HCT116 (cell line): Measurements from ENCODE around the gene TRPC6. TPM values are rescaled to one million over a fixed set of nuclear protein-coding genes. Genes with fewer than 3 reads are reported as not detected.

Source experiments
- ATAC-seq: fragments of 200-7000 bp; cut with Tn5 transposase; 2 replicates; pipeline ENCODE4 v1.9.1; 2020; ENCODE audit warnings: mild to moderate bottlenecking, moderate library complexity
- BruUV-seq: library from RNA; stranded (reverse); fragments of 400-500 nt; replicated peaks from 2 replicates; lab custom pipeline; 2021; lab: Mats Ljungman, UMichigan
- CTCF ChIA-PET: fragments of 300-600 bp; sonication (Branson Sonifier 250); formaldehyde crosslinking; loops from one replicate; lab custom pipeline; 2021; ENCODE audit warnings: antibody characterized with exemption; lab: Charles Lee
- POLR2A ChIA-PET: fragments of 300-600, 350-600 bp; sonication (Branson Sonifier 250); formaldehyde crosslinking; loops from one replicate; lab custom pipeline; 2021; ENCODE audit warnings: antibody characterized with exemption; lab: Charles Lee
- RAD21 ChIA-PET, 2 experiments: fragments of 300-600 bp; sonication (Branson Sonifier 250); formaldehyde crosslinking; loops; one replicate each; lab custom pipeline; 2023; ENCODE audit warnings: low total read pairs in 2 of 2; ENCODE audit not compliant: uncharacterized antibody in 2 of 2, unreplicated experiment in 2 of 2, low non-redundant PET in 1 of 2; lab: Charles Lee
- DNase-seq: peaks from one replicate; pipeline ENCODE4 v3.0.0-alpha.2; 2010; ENCODE audit warnings: low read depth, low spot score
- H2AFZ ChIP-seq: fragments of 200-600 bp; shearing (Covaris generic), sonication (generic); 2 replicates; pipeline ENCODE4 v1.6.1; 2017; ENCODE audit warnings: low read depth, mixed run types, mixed read lengths, antibody characterized with exemption, low read length; ENCODE audit not compliant: poor library complexity, severe bottlenecking
- H3K27ac ChIP-seq: 2 replicates; pipeline ENCODE4 v1.5.1; 2012; ENCODE audit warnings: low read depth, low read length
- H3K27me3 ChIP-seq: fragments of 200-600 bp; sonication (generic); 2 replicates; pipeline ENCODE4 v1.6.1; 2016; ENCODE audit warnings: mixed run types, low read length, mixed read lengths; ENCODE audit not compliant: insufficient read depth
- H3K36me3 ChIP-seq, 2 experiments: fragments of 200-500 bp in 1 of 2; fragments of 200-600 bp in 1 of 2; sonication (Bioruptor generic) in 1 of 2; sonication (generic) in 1 of 2; 2 replicates each; pipeline versions ENCODE4 v1.5.1 to v1.6.1; 2014 to 2016; ENCODE audit warnings: low read length in 2 of 2, inconsistent platforms in 1 of 2, mixed read lengths in 1 of 2, mixed run types in 1 of 2; ENCODE audit not compliant: insufficient read depth in 2 of 2, control insufficient read depth in 1 of 2
- H3K4me1 ChIP-seq, 2 experiments: fragments of 200-600 bp in 1 of 2; sonication (generic) in 1 of 2; 2 replicates each; pipeline versions ENCODE4 v1.5.1 to v1.6.1; 2012 to 2017; ENCODE audit warnings: low read length in 2 of 2, inconsistent platforms in 1 of 2, mild to moderate bottlenecking in 1 of 2, mixed read lengths in 1 of 2, mixed run types in 1 of 2, moderate library complexity in 1 of 2; ENCODE audit not compliant: insufficient read depth in 2 of 2, control insufficient read depth in 1 of 2
- H3K4me2 ChIP-seq: fragments of 200-600 bp; sonication (generic); 2 replicates; pipeline ENCODE4 v1.6.1; 2017; ENCODE audit warnings: mixed run types, low read length, mixed read lengths
- H3K4me3 ChIP-seq, 2 experiments: fragments of 200-600 bp in 1 of 2; sonication (generic) in 1 of 2; replicated peaks in 1 of 2; 2 replicates each; pipeline ENCODE4 v1.5.1; 2011 to 2016; ENCODE audit warnings: low read length in 2 of 2, control low read depth in 1 of 2, low read depth in 1 of 2, mild to moderate bottlenecking in 1 of 2, mixed read lengths in 1 of 2, mixed run types in 1 of 2
- H3K79me2 ChIP-seq: fragments of 200-600 bp; sonication (generic); 2 replicates; pipeline ENCODE4 v1.6.1; 2017; ENCODE audit warnings: mild to moderate bottlenecking, mixed run types, low read length, moderate library complexity, mixed read lengths; ENCODE audit not compliant: insufficient read depth
- H3K9ac ChIP-seq: fragments of 200-600 bp; sonication (generic); 2 replicates; pipeline ENCODE4 v1.6.1; 2016; ENCODE audit warnings: low read length, mixed read lengths
- H3K9me2 ChIP-seq: fragments of 200-600 bp; sonication (generic), shearing (Covaris generic); 2 replicates; pipeline ENCODE4 v1.6.1; 2017; ENCODE audit warnings: mixed run types, mild to moderate bottlenecking, moderate library complexity; ENCODE audit not compliant: insufficient read depth
- H3K9me3 ChIP-seq, 2 experiments: fragments of 200-500 bp in 1 of 2; fragments of 200-600 bp in 1 of 2; sonication (Bioruptor generic) in 1 of 2; sonication (generic) in 1 of 2; 2 replicates each; pipeline ENCODE4 v1.6.1; 2014 to 2017; ENCODE audit warnings: low read length in 2 of 2, mixed read lengths in 2 of 2, inconsistent platforms in 1 of 2, low read depth in 1 of 2, mild to moderate bottlenecking in 1 of 2, mixed run types in 1 of 2, moderate library complexity in 1 of 2; ENCODE audit not compliant: control insufficient read depth in 1 of 2, insufficient read depth in 1 of 2
- H4K20me1 ChIP-seq: fragments of 200-600 bp; sonication (generic), shearing (Covaris generic); 2 replicates; pipeline ENCODE4 v1.6.1; 2017; ENCODE audit warnings: mixed run types, mild to moderate bottlenecking, moderate library complexity; ENCODE audit not compliant: insufficient read depth
- CEBPB ChIP-seq: IDR thresholded peaks from 2 replicates; pipeline ENCODE4 v1.6.1; 2012; ENCODE audit warnings: low read depth
- ELF1 ChIP-seq: IDR thresholded peaks from 2 replicates; pipeline ENCODE4 v1.6.1; 2012; ENCODE audit warnings: low read depth, borderline replicate concordance
- EZH2 ChIP-seq: fragments of 200-600 bp; sonication (generic); IDR thresholded peaks from 2 replicates; pipeline ENCODE4 v1.6.1; 2017; ENCODE audit warnings: antibody characterized with exemption, mixed run types
- JUND ChIP-seq: IDR thresholded peaks from 2 replicates; pipeline ENCODE4 v1.6.1; 2012
- POLR2A ChIP-seq: IDR thresholded peaks from 2 replicates; pipeline ENCODE4 v1.7.0; 2011; ENCODE audit warnings: borderline replicate concordance; ENCODE audit not compliant: insufficient read depth, insufficient read length; ENCODE audit errors: extremely low read depth
- RAD21 ChIP-seq: IDR thresholded peaks from 2 replicates; pipeline ENCODE4 v1.6.1; 2012; ENCODE audit warnings: low read depth, mild to moderate bottlenecking
- SIN3A ChIP-seq: IDR thresholded peaks from 2 replicates; pipeline ENCODE4 v1.6.1; 2012; ENCODE audit warnings: low read depth
- SP1 ChIP-seq: IDR thresholded peaks from 2 replicates; pipeline ENCODE4 v1.6.1; 2012; ENCODE audit warnings: low read depth
- TCF7L2 ChIP-seq: IDR thresholded peaks from 2 replicates; pipeline ENCODE4 v1.7.0; 2011; ENCODE audit warnings: borderline replicate concordance, inconsistent platforms; ENCODE audit not compliant: insufficient read depth, insufficient read length; ENCODE audit errors: extremely low read depth
- YY1 ChIP-seq: IDR thresholded peaks from 2 replicates; pipeline ENCODE4 v1.6.1; 2011; ENCODE audit warnings: low read length, low read depth, moderate library complexity, mild to moderate bottlenecking; ENCODE audit not compliant: insufficient replicate concordance; ENCODE audit errors: extremely low read depth
- ZFX ChIP-seq: fragments of 450-650 bp; IDR thresholded peaks from 2 replicates; pipeline ENCODE4 v1.6.1; 2017
- ZNF274 ChIP-seq: fragments of 200-500 bp; sonication (Bioruptor generic); IDR thresholded peaks from 2 replicates; pipeline ENCODE4 v1.6.1; 2014; ENCODE audit warnings: mild to moderate bottlenecking, low read depth, low read length, inconsistent platforms
- intact Hi-C: fragments of 100-400 bp; cut with micrococcal nuclease; formaldehyde crosslinking; loops from 2 replicates; pipeline ENCODE4 v1.10.0; 2022
- total RNA-seq: library from RNA; stranded (reverse); gene quantifications from one replicate; pipeline ENCODE4 v1.2.1, GENCODE V29; 2021; ENCODE audit not compliant: unreplicated experiment
- TF ChIP-seq, protein P1 (sequence below): IDR thresholded peaks from 2 replicates; pipeline ENCODE4 v1.6.1; 2011; ENCODE audit warnings: mild to moderate bottlenecking, low read length, moderate library complexity; ENCODE audit not compliant: insufficient replicate concordance; ENCODE audit errors: extremely low read depth

Gene TRPC6
- total RNA-seq, 1 experiment from 2014 or later = not detected

DNA sequence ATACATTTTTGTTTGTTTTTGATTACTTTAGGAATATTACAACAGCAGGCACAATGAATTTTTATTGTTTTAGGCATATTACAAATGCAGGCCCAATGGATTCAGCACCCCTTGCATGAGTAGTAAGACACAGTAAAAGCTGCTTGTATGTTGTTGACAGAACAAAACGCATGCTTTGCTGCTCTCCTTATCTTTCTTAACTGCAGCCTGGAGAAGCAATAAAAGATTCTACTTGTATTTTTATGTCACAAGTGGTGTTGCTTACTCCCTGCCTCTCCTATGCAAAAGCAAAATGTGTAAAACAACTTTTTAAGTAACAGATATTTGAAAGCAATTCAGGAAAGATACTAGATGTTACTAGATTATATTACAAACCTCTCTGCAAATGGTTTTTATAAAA, 73.9 kb downstream of the TRPC6 start (continued):
- TF ChIP-seq, protein P1, sequence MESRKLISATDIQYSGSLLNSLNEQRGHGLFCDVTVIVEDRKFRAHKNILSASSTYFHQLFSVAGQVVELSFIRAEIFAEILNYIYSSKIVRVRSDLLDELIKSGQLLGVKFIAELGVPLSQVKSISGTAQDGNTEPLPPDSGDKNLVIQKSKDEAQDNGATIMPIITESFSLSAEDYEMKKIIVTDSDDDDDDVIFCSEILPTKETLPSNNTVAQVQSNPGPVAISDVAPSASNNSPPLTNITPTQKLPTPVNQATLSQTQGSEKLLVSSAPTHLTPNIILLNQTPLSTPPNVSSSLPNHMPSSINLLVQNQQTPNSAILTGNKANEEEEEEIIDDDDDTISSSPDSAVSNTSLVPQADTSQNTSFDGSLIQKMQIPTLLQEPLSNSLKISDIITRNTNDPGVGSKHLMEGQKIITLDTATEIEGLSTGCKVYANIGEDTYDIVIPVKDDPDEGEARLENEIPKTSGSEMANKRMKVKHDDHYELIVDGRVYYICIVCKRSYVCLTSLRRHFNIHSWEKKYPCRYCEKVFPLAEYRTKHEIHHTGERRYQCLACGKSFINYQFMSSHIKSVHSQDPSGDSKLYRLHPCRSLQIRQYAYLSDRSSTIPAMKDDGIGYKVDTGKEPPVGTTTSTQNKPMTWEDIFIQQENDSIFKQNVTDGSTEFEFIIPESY = no peak
- TF ChIP-seq ZFX (no peak), POLR2A (no peak), YY1 (no peak), ZNF274 (no peak), CEBPB (no peak), TCF7L2 (no peak), JUND (no peak), ELF1 (no peak), SIN3A (no peak)

DNA sequence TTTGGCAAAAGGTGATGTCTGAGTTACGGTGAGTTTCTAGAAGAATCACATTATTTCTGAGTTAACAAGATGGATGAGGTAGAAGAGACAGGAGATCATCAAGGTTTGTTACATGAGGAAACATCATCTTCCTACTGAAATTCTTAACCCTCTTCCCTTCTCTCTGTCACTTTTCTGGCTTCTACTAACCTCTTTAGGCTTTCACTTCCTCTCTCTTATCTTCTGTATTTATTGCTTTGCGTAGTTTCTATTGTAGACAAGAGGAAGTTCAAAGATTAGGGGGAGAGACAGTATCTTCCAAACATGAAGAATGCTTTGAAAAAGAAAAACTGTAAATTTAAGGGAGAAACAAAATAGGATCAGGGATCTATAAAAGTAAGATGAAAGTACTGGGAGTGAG, 75.4 kb downstream of the TRPC6 start:
- no peak overlapping the region for H3K27ac ChIP-seq
- no peaks in the 10 kb centered on the region for H3K4me1 ChIP-seq
- H3K79me2 ChIP-seq = no peaks in the 10 kb centered on the region
- H3K9me2 ChIP-seq = no peaks in the 10 kb centered on the region
- no peak overlapping the region for H3K4me2 ChIP-seq
- ChIA-PET POLR2A (no interaction called here), CTCF (no interaction called here), RAD21 (no interaction called here)
- intact Hi-C loops = no loop called here
- no peaks in the 10 kb centered on the region for H4K20me1 ChIP-seq
- H3K4me3 ChIP-seq = no peak overlapping the region
- ATAC-seq (no peak), DNase-seq (no peak)
- H3K9me3 ChIP-seq = no peaks in the 10 kb centered on the region
- no peaks in the 10 kb centered on the region for H3K36me3 ChIP-seq
- BruUV-seq = no TSS peak
- TF ChIP-seq SP1 (no peak), EZH2 (no peak), RAD21 (no peak), JUND (no peak), CEBPB (no peak), POLR2A (no peak)
- H3K9ac ChIP-seq = no peak overlapping the region
- no peaks in the 10 kb centered on the region for H3K27me3 ChIP-seq
- no peak overlapping the region for H2AFZ ChIP-seq
